H9 (cell line): ENCODE results near the gene WDR43. TPM values are rescaled to one million over a fixed set of nuclear protein-coding genes. Genes with fewer than 3 reads are reported as not detected.

Source experiments
- DNase-seq: peaks from one replicate; pipeline ENCODE4 v3.0.0-alpha.2; 2017
- H2AFZ ChIP-seq: one replicate; pipeline ENCODE4 v1.6.1; 2013; ENCODE audit warnings: mild to moderate bottlenecking, low read length, control low read depth, moderate library complexity
- H2AK5ac ChIP-seq: 2 replicates; pipeline ENCODE4 v1.6.1; 2013; ENCODE audit warnings: low read length, control low read depth, mixed read lengths; ENCODE audit not compliant: insufficient read length
- H2BK120ac ChIP-seq: one replicate; pipeline ENCODE4 v1.6.1; 2013; ENCODE audit warnings: low read depth, mild to moderate bottlenecking, low read length, control low read depth, inconsistent platforms; ENCODE audit not compliant: poor library complexity, severe bottlenecking
- H2BK12ac ChIP-seq: 2 replicates; pipeline ENCODE4 v1.6.1; 2013; ENCODE audit warnings: low read length, control low read depth, mixed read lengths, low read depth; ENCODE audit not compliant: insufficient read length
- H2BK15ac ChIP-seq: 2 replicates; pipeline ENCODE4 v1.6.1; 2013; ENCODE audit warnings: low read depth, low read length, control low read depth
- H2BK20ac ChIP-seq: one replicate; pipeline ENCODE4 v1.6.1; 2013; ENCODE audit warnings: low read depth, mild to moderate bottlenecking, low read length, control low read depth, inconsistent platforms; ENCODE audit not compliant: poor library complexity, severe bottlenecking
- H2BK5ac ChIP-seq: 2 replicates; pipeline ENCODE4 v1.6.1; 2013; ENCODE audit warnings: low read length, control low read depth, mixed read lengths; ENCODE audit not compliant: insufficient read length
- H3K14ac ChIP-seq: 2 replicates; pipeline ENCODE4 v1.6.1; 2013; ENCODE audit warnings: low read length, control low read depth; ENCODE audit not compliant: insufficient read depth
- H3K18ac ChIP-seq: 2 replicates; pipeline ENCODE4 v1.6.1; 2013; ENCODE audit warnings: low read depth, mild to moderate bottlenecking, mixed read lengths, low read length, control low read depth; ENCODE audit not compliant: insufficient read length
- H3K23ac ChIP-seq: 2 replicates; pipeline ENCODE4 v1.6.1; 2013; ENCODE audit warnings: low read length, control low read depth, mixed read lengths, low read depth; ENCODE audit not compliant: insufficient read length
- H3K23me2 ChIP-seq: 2 replicates; pipeline ENCODE4 v1.6.1; 2013; ENCODE audit warnings: low read depth, mild to moderate bottlenecking, mixed read lengths, low read length, control low read depth; ENCODE audit not compliant: insufficient read length, poor library complexity, severe bottlenecking
- H3K27ac ChIP-seq: 2 replicates; pipeline ENCODE4 v1.5.1; 2013; ENCODE audit warnings: low read length, control low read depth, mixed read lengths, low read depth; ENCODE audit not compliant: insufficient read length
- H3K27me3 ChIP-seq: 2 replicates; pipeline ENCODE4 v1.6.1; 2013; ENCODE audit warnings: low read length, control low read depth, inconsistent platforms; ENCODE audit not compliant: insufficient read depth
- H3K4ac ChIP-seq: 2 replicates; pipeline ENCODE4 v1.6.1; 2013; ENCODE audit warnings: low read depth, mild to moderate bottlenecking, control low read depth, inconsistent platforms, low read length, moderate library complexity
- H3K4me1 ChIP-seq: 2 replicates; pipeline ENCODE4 v1.6.1; 2013; ENCODE audit warnings: low read length, control low read depth, inconsistent platforms; ENCODE audit not compliant: insufficient read depth
- H3K4me2 ChIP-seq: 2 replicates; pipeline ENCODE4 v1.6.1; 2013; ENCODE audit warnings: low read length, control low read depth, mixed read lengths; ENCODE audit not compliant: insufficient read length, insufficient read depth
- H3K56ac ChIP-seq: 2 replicates; pipeline ENCODE4 v1.6.1; 2013; ENCODE audit warnings: low read depth, mild to moderate bottlenecking, mixed read lengths, low read length, control low read depth; ENCODE audit not compliant: insufficient read length
- H3K79me1 ChIP-seq: 2 replicates; pipeline ENCODE4 v1.6.1; 2013; ENCODE audit warnings: low read depth, mild to moderate bottlenecking, moderate library complexity, low read length, control low read depth, inconsistent platforms; ENCODE audit not compliant: insufficient read depth, poor library complexity, severe bottlenecking
- H3K79me2 ChIP-seq: 2 replicates; pipeline ENCODE4 v1.6.1; 2013; ENCODE audit warnings: low read length, control low read depth, inconsistent platforms; ENCODE audit not compliant: insufficient read depth
- H3K9ac ChIP-seq: 2 replicates; pipeline ENCODE4 v1.6.1; 2013; ENCODE audit warnings: low read length, control low read depth, mixed read lengths; ENCODE audit not compliant: insufficient read length; ENCODE audit errors: extremely low read depth
- H3K9me3 ChIP-seq: one replicate; pipeline ENCODE4 v1.6.1; 2013; ENCODE audit warnings: low read depth, low read length, inconsistent platforms; ENCODE audit not compliant: control insufficient read depth
- H3T11ph ChIP-seq: one replicate; pipeline ENCODE4 v1.6.1; 2013; ENCODE audit warnings: mild to moderate bottlenecking, low read length, control low read depth, inconsistent platforms
- H4K20me1 ChIP-seq: one replicate; pipeline ENCODE4 v1.6.1; 2013; ENCODE audit not compliant: control insufficient read depth, insufficient read length, insufficient read depth
- H4K5ac ChIP-seq: 2 replicates; pipeline ENCODE4 v1.6.1; 2013; ENCODE audit warnings: low read depth, mild to moderate bottlenecking, mixed read lengths, low read length, control low read depth; ENCODE audit not compliant: insufficient read length
- H4K8ac ChIP-seq: replicated peaks from 2 replicates; pipeline ENCODE4 v1.6.1; 2013; ENCODE audit warnings: low read length, control low read depth, mixed read lengths, low read depth; ENCODE audit not compliant: insufficient read length
- H4K91ac ChIP-seq: 2 replicates; pipeline ENCODE4 v1.6.1; 2013; ENCODE audit warnings: low read depth, mild to moderate bottlenecking, moderate library complexity, mixed read lengths, low read length, control low read depth; ENCODE audit not compliant: insufficient read length
- H3K27ac Mint-ChIP-seq, 3 experiments: 2 replicates in 2 of 3; 3 replicates in 1 of 3; pipeline ENCODE4 v1.8.0; 2020 to 2021; ENCODE audit warnings: mixed read lengths in 3 of 3, mild to moderate bottlenecking in 1 of 3, moderate library complexity in 1 of 3
- H3K27me3 Mint-ChIP-seq: 2 replicates; pipeline ENCODE4 v1.8.0; 2021; ENCODE audit warnings: low read depth, mild to moderate bottlenecking, moderate library complexity, mixed read lengths
- H3K36me3 Mint-ChIP-seq, 3 experiments: 2 replicates in 2 of 3; 3 replicates in 1 of 3; pipeline ENCODE4 v1.8.0; 2020 to 2021; ENCODE audit warnings: low read depth in 3 of 3, mixed read lengths in 3 of 3; ENCODE audit not compliant: insufficient read depth in 1 of 3
- H3K4me1 Mint-ChIP-seq, 2 experiments: 2 replicates each; pipeline ENCODE4 v1.8.0; 2020; ENCODE audit warnings: mixed read lengths in 2 of 2
- H3K4me3 Mint-ChIP-seq, 2 experiments: 2 replicates in 1 of 2; 3 replicates in 1 of 2; pipeline ENCODE4 v1.8.0; 2020 to 2021; ENCODE audit warnings: mild to moderate bottlenecking in 2 of 2, mixed read lengths in 2 of 2, moderate library complexity in 1 of 2
- H3K9me3 Mint-ChIP-seq, 2 experiments: 2 replicates in 1 of 2; 3 replicates in 1 of 2; pipeline ENCODE4 v1.8.0; 2020; ENCODE audit warnings: mild to moderate bottlenecking in 2 of 2, mixed read lengths in 2 of 2, moderate library complexity in 1 of 2
- CTCF ChIP-seq: fragments of 200-600 bp; sonication (generic); conservative IDR thresholded peaks from 3 replicates; pipeline ENCODE4 v1.8.0; 2021; ENCODE audit warnings: antibody characterized with exemption, mild to moderate bottlenecking
- total RNA-seq: library from RNA; stranded (reverse); gene quantifications from 2 replicates; pipeline ENCODE4 v1.2.1, GENCODE V29; 2021

WDR43 gene
- total RNA-seq, 1 experiment from 2014 or later: 186 TPM

GRCh38 chr2:28855977-28856376, 38.5 kb upstream of the WDR43 start:
- Histone ChIP-seq H3K4me1 (no peaks in the 10 kb centered on the region), H2AFZ (no peak overlapping the region), H3K27me3 (no peaks in the 10 kb centered on the region), H3K79me2 (no peaks in the 10 kb centered on the region), H4K8ac (no peak overlapping the region), H3T11ph (no peak overlapping the region), H4K5ac (no peak overlapping the region), H2BK15ac (no peak overlapping the region), H2BK12ac (no peak overlapping the region), H3K18ac (no peak overlapping the region), H4K91ac (no peak overlapping the region), H4K20me1 (no peaks in the 10 kb centered on the region), H3K23ac (no peak overlapping the region), H3K27ac (no peak overlapping the region), H2AK5ac (no peak overlapping the region), H3K4me2 (no peak overlapping the region), H3K56ac (no peak overlapping the region), H2BK120ac (no peak overlapping the region), H2BK20ac (no peak overlapping the region), H3K9ac (no peak overlapping the region), H3K23me2 (no peaks in the 10 kb centered on the region), H3K4ac (no peak overlapping the region), H2BK5ac (no peak overlapping the region), H3K14ac (no peak overlapping the region), H3K79me1 (peaks cover 2% of the 10 kb centered on the region), H3K9me3 (no peaks in the 10 kb centered on the region)
- no peak overlapping the region for H3K27ac Mint-ChIP-seq
- no peaks in the 10 kb centered on the region for H3K4me1 Mint-ChIP-seq
- no peak for TF ChIP-seq CTCF
- no peak for DNase-seq
- H3K27me3 Mint-ChIP-seq: no peaks in the 10 kb centered on the region
- H3K9me3 Mint-ChIP-seq: no peaks in the 10 kb centered on the region
- H3K36me3 Mint-ChIP-seq: peaks cover 9 to 22% (median 21%) of the 10 kb centered on the region in 3 experiments; a peak in 5 of 7 replicates
- no peak overlapping the region for H3K4me3 Mint-ChIP-seq
